Hepatocyte (in vitro differentiated cells): ENCODE data around the gene KNDC1.

Source experiments
- CTCF ChIP-seq: fragments of 200-600 bp; sonication (generic); IDR thresholded peaks from 2 replicates; pipeline ENCODE4 v1.5.1; 2016; ENCODE audit warnings: antibody characterized with exemption, mild to moderate bottlenecking; ENCODE audit not compliant: poor library complexity
- EZH2 ChIP-seq: fragments of 200-600 bp; sonication (generic); IDR thresholded peaks from 2 replicates; pipeline ENCODE4 v1.6.1; 2016; ENCODE audit warnings: antibody characterized with exemption, mild to moderate bottlenecking, borderline replicate concordance
- EZH2phosphoT487 ChIP-seq: fragments of 200-600 bp; sonication (generic); IDR thresholded peaks from one replicate; pipeline ENCODE4 v1.6.1; 2018; ENCODE audit warnings: antibody characterized with exemption, mild to moderate bottlenecking, low read depth, moderate library complexity; ENCODE audit not compliant: unreplicated experiment, severe bottlenecking

DNA sequence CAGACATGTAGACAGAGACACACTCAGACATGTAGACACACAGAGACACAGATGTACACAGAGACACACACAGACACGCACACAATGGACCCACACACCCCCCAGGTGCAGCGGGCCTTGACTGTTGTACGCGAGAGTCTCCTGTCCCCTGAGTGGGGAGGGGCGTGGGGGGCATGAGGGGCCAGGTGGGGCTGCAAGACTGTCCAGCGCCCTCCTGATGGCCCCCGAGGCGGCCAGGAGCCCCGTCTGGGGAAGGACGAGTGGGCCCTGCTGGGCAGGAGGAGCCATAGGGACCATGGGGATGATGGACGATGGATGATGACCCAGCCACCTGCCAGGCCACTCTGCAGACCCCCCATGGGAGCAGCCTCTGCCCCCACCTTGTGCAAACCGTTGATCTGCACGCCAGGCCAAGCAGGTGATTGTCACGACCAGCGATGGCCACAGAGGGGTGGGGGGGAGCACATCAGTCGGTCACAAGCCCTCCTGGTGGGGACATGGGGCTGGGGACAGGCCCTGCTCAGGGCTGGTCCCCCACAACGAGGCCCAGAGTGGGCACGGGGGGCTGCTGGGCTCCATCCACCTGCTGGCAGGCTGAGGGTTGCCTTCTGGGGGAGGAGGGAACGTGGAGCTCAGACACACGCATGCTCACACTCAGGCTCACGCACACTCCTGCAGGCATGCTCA is 89.2 kb downstream of the KNDC1 start:
- TF ChIP-seq CTCF (no peak), EZH2 (no peak), EZH2phosphoT487 (no peak)
